Measurements from ENCODE around the gene WFIKKN1.

WFIKKN1 gene

DNA sequence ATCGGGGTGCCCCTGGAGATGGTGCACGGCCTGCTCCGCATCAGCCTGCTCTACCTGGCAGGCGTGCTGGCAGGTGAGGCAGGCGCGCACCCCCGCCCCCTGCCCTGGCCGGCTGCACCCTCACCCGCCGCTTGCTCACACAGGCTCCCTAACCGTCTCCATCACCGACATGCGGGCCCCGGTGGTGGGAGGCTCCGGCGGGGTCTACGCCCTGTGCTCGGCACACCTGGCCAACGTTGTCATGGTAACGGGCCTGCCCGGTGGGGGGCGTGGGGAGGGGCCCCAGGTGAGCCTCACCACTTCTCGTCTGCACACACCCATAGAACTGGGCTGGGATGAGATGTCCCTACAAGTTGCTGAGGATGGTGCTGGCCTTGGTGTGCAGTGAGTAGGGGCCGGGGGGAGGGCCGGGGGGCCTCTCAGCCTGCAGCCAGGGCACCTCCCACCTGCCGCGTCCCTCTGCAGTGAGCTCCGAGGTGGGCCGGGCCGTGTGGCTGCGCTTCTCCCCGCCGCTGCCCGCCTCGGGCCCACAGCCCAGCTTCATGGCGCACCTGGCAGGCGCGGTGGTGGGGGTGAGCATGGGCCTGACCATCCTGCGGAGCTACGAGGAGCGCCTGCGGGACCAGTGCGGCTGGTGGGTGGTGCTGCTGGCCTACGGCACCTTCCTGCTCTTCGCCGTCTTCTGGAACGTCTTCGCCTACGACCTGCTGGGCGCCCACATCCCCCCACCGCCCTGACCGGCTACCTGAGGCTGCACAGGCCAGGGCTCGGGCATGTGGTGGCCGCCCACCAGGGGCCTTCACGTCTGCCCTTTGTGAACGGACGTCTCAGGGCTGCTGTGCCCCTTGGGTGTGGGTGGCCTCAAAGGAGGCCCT is 46.8 kb downstream of the WFIKKN1 start:
- no peak for DNase-seq
- TF ChIP-seq POLR2A (IDR thresholded peaks at IDR 0.05; ENCODE audit: low read length) (no peak), GATA1 (IDR thresholded peaks at IDR 0.05; ENCODE audit: low read depth, low read length) (no peak)

DNA sequence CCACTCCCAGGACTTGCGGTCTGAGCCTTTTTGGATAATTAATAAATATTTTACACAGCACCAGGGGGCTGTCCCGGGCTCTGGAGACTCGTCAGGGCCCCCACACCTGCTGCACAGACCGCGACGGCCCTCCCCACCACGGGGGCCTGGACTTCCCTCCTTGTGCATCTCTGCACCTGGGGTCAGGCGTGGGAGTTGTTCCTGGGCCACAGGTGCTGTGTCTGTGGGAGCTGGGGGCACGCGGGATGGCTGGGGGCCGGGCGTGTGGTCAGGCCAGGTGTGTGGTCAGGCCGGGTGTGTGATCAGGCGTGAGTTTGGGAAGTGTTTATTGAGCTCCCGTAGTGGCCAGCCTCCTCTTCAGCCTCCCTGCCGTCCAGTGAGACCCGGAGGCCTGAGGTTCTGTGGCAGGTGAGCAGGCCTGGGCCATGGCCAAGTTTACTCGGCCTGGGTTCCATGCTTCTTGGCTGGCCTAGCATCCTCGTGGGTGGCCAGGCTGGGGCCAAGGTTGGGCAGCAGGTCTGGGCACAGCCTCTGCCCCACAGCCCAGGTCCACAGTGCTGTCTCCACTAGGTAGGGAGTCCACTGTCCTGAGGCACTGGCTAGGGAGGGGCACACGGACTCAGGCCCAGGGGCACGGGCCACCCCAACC is 47.5 kb downstream of the WFIKKN1 start:
- DNase-seq, result no peak
- TF ChIP-seq GATA1 (IDR thresholded peaks at IDR 0.05; ENCODE audit: low read depth, low read length) (no peak), POLR2A (IDR thresholded peaks at IDR 0.05; ENCODE audit: low read length) (no peak)

DNA sequence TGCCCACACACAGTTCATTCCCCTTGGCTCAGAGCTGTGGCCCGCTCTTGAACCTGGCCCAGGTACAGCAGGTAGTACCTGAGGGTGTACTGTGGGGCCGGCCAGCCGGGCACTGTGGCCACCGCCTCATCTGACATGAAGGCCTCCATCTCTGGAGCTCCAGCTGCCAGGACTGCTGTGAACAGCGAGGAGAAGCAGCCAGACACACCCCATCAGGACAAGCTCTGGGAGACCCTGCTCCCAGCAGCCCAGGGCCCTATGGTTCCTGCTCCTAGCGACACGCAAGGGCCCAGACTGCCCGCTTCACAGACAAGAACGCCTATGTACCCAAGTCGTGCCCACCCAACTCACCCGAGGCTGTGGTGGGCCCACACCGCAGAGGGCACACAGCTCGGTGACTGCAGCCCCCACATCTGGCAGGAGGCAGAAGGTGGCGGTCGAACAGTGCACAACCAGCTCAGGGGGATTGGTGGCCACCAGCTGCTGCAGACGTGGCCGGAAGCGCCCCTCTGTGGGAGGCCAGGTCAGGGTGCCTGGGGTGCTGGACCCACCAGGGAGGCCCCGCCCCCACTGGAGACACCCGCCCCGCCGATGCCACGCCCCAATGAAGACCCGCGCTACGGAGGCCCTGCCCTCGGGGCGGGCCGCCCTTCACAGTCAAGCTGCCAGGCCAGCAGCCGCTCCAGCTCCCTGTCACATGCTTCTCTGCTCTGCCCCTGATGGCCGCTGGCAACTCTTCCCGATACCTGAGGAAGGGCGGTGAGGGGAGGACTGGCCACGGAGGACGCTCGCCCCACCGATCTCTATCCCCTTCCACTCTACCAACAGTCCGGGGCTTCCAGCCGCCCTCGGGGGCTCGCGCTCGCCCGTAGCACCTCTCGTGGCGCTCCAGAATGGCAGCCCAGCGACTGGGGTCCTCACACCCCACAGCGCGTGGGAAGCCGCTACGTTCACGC is 48.4 kb downstream of the WFIKKN1 start:
- peak; percentile 84 to 85 for DNase-seq
- TF ChIP-seq POLR2A (IDR thresholded peaks at IDR 0.05; ENCODE audit: low read length) (no peak), GATA1 (IDR thresholded peaks at IDR 0.05; ENCODE audit: low read depth, low read length) (no peak)

DNA sequence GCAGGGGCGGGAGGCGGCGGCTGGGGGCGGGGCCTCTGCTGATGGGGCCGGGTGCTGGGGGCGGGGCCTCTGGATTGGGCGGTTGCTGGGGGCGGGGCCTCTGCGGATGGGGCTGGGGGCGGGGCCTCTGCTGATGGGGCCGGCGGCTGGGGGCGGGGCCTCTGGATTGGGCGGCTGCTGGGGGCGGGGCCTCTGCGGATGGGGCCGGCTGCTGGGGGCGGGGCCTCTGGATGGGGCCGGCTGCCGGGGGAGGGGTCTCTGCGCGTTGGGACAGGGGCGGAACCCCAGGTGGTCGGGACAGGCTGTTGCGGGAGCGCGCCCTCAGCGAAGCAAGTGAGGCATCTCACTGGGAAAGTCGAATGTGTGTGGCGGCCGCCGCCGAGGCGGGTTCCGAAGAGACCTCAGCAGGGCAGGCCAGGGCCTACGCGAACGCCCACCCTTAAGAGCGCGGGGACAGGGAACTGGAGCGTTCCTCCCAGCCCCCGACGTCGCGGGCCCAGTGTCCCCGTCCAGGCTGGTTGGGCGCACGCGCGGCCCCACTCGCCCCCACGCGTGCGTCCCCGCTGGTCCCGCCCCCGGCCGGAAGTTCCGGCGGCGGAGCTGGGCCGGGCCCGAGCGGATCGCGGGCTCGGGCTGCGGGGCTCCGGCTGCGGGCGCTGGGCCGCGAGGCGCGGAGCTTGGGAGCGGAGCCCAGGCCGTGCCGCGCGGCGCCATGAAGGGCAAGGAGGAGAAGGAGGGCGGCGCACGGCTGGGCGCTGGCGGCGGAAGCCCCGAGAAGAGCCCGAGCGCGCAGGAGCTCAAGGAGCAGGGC is 49.2 kb downstream of the WFIKKN1 start, which contains the start of gene STUB1:
Gene STUB1 (plus strand): TSS at position 597 of the 811 bp plus-strand sequence. CDS start 116 bp downstream, at position 713.
- DNase-seq, result peak; percentile 92 to 95

DNA sequence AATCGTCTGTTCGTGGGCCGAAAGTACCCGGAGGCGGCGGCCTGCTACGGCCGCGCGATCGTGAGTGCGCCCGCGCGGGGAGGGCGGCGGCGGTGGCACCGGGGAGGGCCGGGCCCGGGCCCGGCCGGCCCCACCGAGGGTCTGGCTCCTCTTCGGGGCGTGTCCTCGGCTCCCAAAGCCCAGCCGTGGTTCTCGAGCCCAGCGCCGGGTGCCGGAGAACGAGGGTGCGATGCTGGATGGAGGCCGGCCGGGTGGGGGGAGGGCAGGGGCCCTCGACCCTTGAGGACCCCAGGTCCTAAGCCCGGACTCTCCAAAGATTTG is 49.8 kb downstream of the WFIKKN1 start:
- TF ChIP-seq POLR2A (IDR thresholded peaks at IDR 0.05; ENCODE audit: low read length) (no peak), GATA1 (IDR thresholded peaks at IDR 0.05; ENCODE audit: low read depth, low read length) (no peak)
- DNase-seq, result no peak

More for the DNA sequence above, 49.2 kb downstream of the WFIKKN1 start, which contains the start of gene STUB1:
- TF ChIP-seq GATA1 (IDR thresholded peaks at IDR 0.05; ENCODE audit: low read depth, low read length) (no peak), POLR2A (IDR thresholded peaks at IDR 0.05; ENCODE audit: low read length) (peak; percentile 63)

DNA sequence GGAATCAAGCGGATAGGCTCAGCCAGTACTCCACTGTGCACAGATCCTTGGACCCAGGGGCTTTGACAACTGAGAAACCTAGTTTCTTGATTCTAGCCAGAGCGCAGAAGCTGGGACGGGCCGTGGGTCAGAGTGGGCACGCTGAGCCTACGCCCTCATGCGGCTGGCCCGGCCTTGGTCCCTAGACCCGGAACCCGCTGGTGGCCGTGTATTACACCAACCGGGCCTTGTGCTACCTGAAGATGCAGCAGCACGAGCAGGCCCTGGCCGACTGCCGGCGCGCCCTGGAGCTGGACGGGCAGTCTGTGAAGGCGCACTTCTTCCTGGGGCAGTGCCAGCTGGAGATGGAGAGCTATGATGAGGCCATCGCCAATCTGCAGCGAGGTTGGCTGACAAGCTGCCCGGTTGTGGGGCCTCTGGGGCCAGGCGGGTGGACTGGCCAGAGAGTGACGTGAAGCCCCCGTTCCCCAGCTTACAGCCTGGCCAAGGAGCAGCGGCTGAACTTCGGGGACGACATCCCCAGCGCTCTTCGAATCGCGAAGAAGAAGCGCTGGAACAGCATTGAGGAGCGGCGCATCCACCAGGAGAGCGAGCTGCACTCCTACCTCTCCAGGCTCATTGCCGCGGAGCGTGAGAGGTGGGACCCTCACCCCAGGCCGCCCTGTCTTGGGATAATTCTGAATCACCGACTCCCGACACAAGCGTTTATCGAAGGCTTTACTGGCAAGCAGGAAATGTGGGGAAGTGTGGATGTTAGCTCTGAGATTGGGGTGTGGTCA is 50.4 kb downstream of the WFIKKN1 start:
- peak; percentile 65 to 68 for DNase-seq
- TF ChIP-seq GATA1 (IDR thresholded peaks at IDR 0.05; ENCODE audit: low read depth, low read length) (no peak), POLR2A (IDR thresholded peaks at IDR 0.05; ENCODE audit: low read length) (no peak)

DNA sequence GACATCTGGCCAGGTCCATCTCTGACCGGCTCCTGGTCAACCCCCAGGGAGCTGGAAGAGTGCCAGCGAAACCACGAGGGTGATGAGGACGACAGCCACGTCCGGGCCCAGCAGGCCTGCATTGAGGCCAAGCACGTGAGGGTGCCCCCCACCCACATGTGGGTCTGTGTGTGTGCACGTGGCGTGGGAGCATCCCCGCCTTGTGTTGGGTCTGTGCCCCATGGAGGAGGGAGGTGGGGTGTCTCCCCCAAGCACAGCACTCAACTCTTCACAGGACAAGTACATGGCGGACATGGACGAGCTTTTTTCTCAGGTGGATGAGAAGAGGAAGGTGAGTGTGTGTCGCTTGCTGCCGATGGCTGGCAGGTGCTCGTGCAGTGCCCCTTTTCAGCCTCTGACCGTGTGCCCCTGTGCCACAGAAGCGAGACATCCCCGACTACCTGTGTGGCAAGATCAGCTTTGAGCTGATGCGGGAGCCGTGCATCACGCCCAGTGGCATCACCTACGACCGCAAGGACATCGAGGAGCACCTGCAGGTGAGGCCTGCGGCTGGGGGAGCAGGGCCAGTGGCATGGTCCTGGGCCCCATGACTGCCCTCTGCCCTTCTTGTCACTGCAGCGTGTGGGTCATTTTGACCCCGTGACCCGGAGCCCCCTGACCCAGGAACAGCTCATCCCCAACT is 51.1 kb downstream of the WFIKKN1 start:
- peak in 1 of 2 experiments; percentile 29 for DNase-seq
- TF ChIP-seq GATA1 (IDR thresholded peaks at IDR 0.05; ENCODE audit: low read depth, low read length) (no peak), POLR2A (IDR thresholded peaks at IDR 0.05; ENCODE audit: low read length) (no peak)

DNA sequence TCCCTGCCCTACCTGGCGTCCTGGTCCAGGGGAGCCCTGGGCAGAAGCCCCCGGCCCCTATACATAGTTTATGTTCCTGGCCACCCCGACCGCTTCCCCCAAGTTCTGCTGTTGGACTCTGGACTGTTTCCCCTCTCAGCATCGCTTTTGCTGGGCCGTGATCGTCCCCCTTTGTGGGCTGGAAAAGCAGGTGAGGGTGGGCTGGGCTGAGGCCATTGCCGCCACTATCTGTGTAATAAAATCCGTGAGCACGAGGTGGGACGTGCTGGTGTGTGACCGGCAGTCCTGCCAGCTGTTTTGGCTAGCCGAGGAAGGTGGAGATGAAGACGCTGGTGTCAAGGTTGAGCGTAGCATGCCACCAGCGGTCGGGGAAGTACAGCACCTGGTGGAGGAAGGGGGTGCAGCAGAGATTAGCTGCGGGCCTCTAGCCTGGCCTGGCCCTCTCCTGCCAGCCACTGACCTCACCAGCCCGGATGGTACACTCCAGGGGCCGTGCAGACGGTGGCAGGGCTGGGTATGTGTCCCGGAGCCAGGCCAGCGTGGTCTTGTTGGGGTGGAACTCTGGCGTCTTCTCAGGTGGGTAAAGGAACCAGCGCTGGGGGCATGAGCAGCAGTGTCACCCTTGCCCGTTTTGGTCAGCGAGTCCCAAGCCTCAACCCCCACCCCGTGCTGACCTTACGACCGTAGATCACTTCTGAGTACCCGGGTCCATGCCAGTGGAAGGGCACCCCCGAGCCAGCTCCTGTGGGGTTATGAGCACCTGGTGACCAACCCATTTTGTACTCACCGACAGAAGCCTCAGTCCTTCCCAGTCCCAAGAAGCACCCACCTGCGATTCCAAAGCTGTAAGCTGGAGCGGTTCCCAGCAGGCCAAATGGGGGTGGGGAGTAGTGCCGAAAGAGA is 52.0 kb downstream of the WFIKKN1 start:
- TF ChIP-seq POLR2A (IDR thresholded peaks at IDR 0.05; ENCODE audit: low read length) (no peak), GATA1 (IDR thresholded peaks at IDR 0.05; ENCODE audit: low read depth, low read length) (no peak)
- no peak for DNase-seq

DNA sequence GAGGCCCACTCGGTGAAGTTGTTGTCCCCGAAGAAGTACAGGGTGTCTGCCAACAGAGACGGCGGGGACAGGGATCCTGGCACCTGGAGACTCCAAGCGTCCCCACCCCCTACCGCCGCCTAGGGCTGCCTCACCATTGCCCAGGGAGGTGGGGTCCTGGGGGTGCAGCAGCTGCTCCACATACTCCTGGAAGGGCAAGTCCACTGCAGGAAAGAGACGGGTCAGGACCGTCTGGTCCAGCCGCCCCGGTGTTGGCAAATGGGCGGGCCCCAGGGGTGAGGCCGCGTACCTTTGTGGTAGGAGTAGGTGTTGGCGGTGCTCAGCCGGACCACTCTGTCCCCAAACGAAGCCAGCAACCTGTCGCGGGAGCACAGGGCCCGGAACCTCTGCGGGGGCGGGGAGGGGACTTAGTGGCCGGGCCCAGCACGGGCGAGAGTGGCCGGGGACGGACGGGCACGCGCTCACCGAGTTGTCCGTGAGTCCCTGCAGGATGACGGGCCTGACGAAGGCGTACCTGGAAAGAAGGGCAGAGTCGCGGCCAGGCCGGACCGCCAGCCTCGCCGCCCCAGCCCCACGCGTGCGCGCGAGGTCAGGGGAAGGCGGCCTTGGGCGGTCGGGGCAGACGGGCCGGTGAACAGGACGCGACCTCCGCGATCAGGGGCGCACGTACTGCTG is 52.7 kb downstream of the WFIKKN1 start:
- TF ChIP-seq GATA1 (IDR thresholded peaks at IDR 0.05; ENCODE audit: low read depth, low read length) (no peak), POLR2A (IDR thresholded peaks at IDR 0.05; ENCODE audit: low read length) (no peak)

More for the DNA sequence above, 52.7 kb downstream of the WFIKKN1 start:
- DNase-seq, result peak in 1 of 2 experiments; percentile 62
